Inferior parietal cortex (tissue), 1 donor: ENCODE results near the gene RAB11A.
"Not testable (repeated sequence)": the region's sequence is repeated elsewhere in the genome, so short reads cannot be mapped to it uniquely, and the experiment has no call there.

ENCODE experiments used
- DNase-seq: peaks from one replicate; pipeline ENCODE4 v3.0.0-alpha.2; 2016; ENCODE audit errors: extremely low spot score

RAB11A gene

GRCh38 chr15:65845826-65846519 lies 23.3 kb upstream of the RAB11A start:
- DNase-seq: peak; percentile 7

GRCh38 chr15:65847989-65848388 lies 21.3 kb upstream of the RAB11A start:
- no peak for DNase-seq

- DNase-seq: no peak
Observed at GRCh38 chr15:65851981-65852380, 17.3 kb upstream of the RAB11A start.

GRCh38 chr15:65856821-65857455 lies 12.4 kb upstream of the RAB11A start:
- DNase-seq: peak; percentile 53

GRCh38 chr15:65857718-65858402 lies 11.4 kb upstream of the RAB11A start:
- peak; percentile 12 for DNase-seq

GRCh38 chr15:65862682-65863081 lies 6.6 kb upstream of the RAB11A start:
- DNase-seq: peak; percentile 17

GRCh38 chr15:65863106-65863505 lies 6.2 kb upstream of the RAB11A start:
- DNase-seq: no peak

GRCh38 chr15:65867244-65867643 lies 2.0 kb upstream of the RAB11A start:
- no peak for DNase-seq

- DNase-seq: not testable (repeated sequence)
Observed at GRCh38 chr15:65867933-65868332, 1.4 kb upstream of the RAB11A start.

- peak; percentile 34 for DNase-seq
Observed at GRCh38 chr15:65868546-65869125, 655 bp upstream of the RAB11A start.

- DNase-seq: peak; percentile 36
Observed at GRCh38 chr15:65869954-65870871, 922 bp downstream of the RAB11A start.

GRCh38 chr15:65870889-65871533 lies 1.7 kb downstream of the RAB11A start:
- peak; percentile 25 for DNase-seq

GRCh38 chr15:65871886-65872285 lies 2.6 kb downstream of the RAB11A start:
- not testable (repeated sequence) for DNase-seq

- not testable (repeated sequence) for DNase-seq
Observed at GRCh38 chr15:65872596-65872995, 3.3 kb downstream of the RAB11A start.

GRCh38 chr15:65873256-65873655 lies 4.0 kb downstream of the RAB11A start:
- DNase-seq: no peak

- no peak for DNase-seq
Observed at GRCh38 chr15:65875458-65875857, 6.2 kb downstream of the RAB11A start.

GRCh38 chr15:65877749-65878148 lies 8.5 kb downstream of the RAB11A start:
- no peak for DNase-seq

GRCh38 chr15:65881766-65882434 lies 12.6 kb downstream of the RAB11A start:
- no peak for DNase-seq

GRCh38 chr15:65883571-65883970 lies 14.3 kb downstream of the RAB11A start:
- no peak for DNase-seq

- DNase-seq: no peak
Observed at GRCh38 chr15:65884511-65884910, 15.2 kb downstream of the RAB11A start.
